ENCODE measurements around the gene CASP12. TPM values are rescaled to one million over a fixed set of nuclear protein-coding genes. Genes with fewer than 3 reads are reported as not detected.

CASP12 gene
- total and polyA plus RNA-seq, 12 donors, result 0.17 to 2.8 (median 0.49) TPM; not detected in 4

- Histone ChIP-seq H3K36me3 (replicated peaks in 1 of 2) (no peaks in the 10 kb centered on the region), H3K27ac (no peak overlapping the region), H3K4me3 (no peak overlapping the region), H3K4me1 (replicated peaks in 1 of 2) (no peaks in the 10 kb centered on the region), H3K9me3 (replicated peaks in 1 of 3) (no peaks in the 10 kb centered on the region), H3K27me3 (no peaks in the 10 kb centered on the region)
- TF ChIP-seq, protein P1, sequence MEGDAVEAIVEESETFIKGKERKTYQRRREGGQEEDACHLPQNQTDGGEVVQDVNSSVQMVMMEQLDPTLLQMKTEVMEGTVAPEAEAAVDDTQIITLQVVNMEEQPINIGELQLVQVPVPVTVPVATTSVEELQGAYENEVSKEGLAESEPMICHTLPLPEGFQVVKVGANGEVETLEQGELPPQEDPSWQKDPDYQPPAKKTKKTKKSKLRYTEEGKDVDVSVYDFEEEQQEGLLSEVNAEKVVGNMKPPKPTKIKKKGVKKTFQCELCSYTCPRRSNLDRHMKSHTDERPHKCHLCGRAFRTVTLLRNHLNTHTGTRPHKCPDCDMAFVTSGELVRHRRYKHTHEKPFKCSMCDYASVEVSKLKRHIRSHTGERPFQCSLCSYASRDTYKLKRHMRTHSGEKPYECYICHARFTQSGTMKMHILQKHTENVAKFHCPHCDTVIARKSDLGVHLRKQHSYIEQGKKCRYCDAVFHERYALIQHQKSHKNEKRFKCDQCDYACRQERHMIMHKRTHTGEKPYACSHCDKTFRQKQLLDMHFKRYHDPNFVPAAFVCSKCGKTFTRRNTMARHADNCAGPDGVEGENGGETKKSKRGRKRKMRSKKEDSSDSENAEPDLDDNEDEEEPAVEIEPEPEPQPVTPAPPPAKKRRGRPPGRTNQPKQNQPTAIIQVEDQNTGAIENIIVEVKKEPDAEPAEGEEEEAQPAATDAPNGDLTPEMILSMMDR (IDR thresholded peaks at IDR 0.05), result no peak
- TF ChIP-seq POLR2A (IDR thresholded peaks at IDR 0.05), result no peak
- no peak for DNase-seq
- WGBS, 4 donors, result 52 to 56% (median 55%) methylated on average over 5 of the region's 5 CpGs
- intact Hi-C loops (cut with DNase I), result no loop called here
Observed at GRCh38 chr11:104876861-104877431, 21.3 kb downstream of the CASP12 start.

DNA sequence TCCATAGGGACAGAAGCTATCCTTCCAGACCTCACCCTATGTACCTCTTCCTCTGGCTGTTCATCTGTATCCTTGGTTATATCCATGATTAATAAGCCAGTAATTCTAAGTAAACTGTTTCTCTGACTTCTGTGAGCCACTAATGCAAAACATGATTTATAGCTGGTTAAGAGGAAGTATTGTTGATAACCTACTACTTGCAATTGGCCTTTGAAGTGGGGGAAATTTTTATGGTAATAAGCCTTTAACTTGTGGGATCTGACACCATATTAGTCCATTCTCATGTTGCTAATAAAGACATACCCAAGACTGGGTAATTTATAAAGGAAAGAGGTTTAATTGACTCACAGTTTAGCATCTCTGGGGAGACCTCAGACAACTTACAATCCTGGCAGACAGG is 21.9 kb downstream of the CASP12 start:
- no peaks in the 10 kb centered on the region for H3K36me3 ChIP-seq (replicated peaks in 1 of 2)
- H3K27ac ChIP-seq, result no peak overlapping the region
- no peak overlapping the region for H3K4me3 ChIP-seq
- no peaks in the 10 kb centered on the region for H3K9me3 ChIP-seq (replicated peaks in 1 of 3)
- H3K4me1 ChIP-seq (replicated peaks in 1 of 2), result no peaks in the 10 kb centered on the region
- intact Hi-C loops (cut with DNase I), result no loop called here
- TF ChIP-seq, protein P1 (IDR thresholded peaks at IDR 0.05), result no peak
- no peak for TF ChIP-seq POLR2A (IDR thresholded peaks at IDR 0.05)
- DNase-seq, result no peak
- H3K27me3 ChIP-seq, result no peaks in the 10 kb centered on the region

DNA sequence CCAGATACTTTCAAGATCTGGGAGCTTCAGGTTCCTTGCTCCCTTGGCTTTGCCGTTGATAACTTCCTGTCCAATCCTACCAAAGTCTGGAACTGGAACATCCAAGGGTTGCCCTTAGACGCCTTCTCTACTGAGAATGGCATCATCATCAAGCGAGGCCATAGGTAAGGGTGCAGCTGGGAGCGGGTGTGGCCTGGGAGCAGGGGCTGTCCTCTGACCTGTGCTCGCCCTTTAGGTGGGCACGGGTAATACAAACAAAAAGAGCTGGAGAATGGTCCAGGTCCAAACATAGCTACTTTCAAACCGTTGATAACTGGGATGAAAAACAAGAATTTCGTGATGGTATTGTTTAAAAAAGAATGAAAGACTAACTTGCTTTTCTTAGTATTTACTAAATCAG is 25.0 kb downstream of the CASP12 start:
- Histone ChIP-seq H3K4me3 (no peak overlapping the region), H3K9me3 (replicated peaks in 1 of 3) (peaks cover 0 to 5% (median 0%) of the 10 kb centered on the region in 3 donors), H3K27ac (no peak overlapping the region), H3K4me1 (replicated peaks in 1 of 2) (no peaks in the 10 kb centered on the region), H3K36me3 (replicated peaks in 1 of 2) (no peaks in the 10 kb centered on the region), H3K27me3 (no peaks in the 10 kb centered on the region)
- TF ChIP-seq POLR2A (IDR thresholded peaks at IDR 0.05), result no peak
- TF ChIP-seq, protein P1 (IDR thresholded peaks at IDR 0.05), result no peak
- 73 to 77% (median 76%) methylated on average over 8 of the region's 8 CpGs for WGBS, 4 donors
- no peak for DNase-seq
- intact Hi-C loops (cut with DNase I), result no loop called here

DNA sequence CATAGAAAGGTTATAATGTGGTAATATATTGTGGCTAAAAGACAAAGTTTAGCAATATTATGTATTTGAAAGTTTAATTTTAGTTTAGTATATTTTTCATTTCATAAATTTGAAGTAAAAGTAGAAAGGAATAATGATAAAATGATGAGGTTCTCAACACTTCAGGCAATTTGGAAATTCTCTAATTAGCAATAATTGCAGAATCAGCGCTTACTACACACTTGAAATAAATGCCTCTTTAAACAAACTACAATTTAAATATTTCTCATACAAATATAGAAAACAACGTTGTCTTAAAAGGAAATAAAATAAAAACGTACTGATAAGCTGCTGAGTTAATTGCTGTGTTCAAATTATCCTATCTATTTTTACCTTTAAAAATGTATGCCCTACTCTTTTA is 25.9 kb downstream of the CASP12 start:
- intact Hi-C loops (cut with DNase I), result no loop called here
- H3K4me3 ChIP-seq, result no peak overlapping the region
- 67 to 74% (median 68%) methylated on average over 3 of the region's 3 CpGs for WGBS, 4 donors
- no peak overlapping the region for H3K27ac ChIP-seq
- no peaks in the 10 kb centered on the region for H3K4me1 ChIP-seq (replicated peaks in 1 of 2)
- no peak for DNase-seq
- TF ChIP-seq, protein P1 (IDR thresholded peaks at IDR 0.05), result no peak
- no peak for TF ChIP-seq POLR2A (IDR thresholded peaks at IDR 0.05)
- no peaks in the 10 kb centered on the region for H3K27me3 ChIP-seq
- no peaks in the 10 kb centered on the region for H3K36me3 ChIP-seq (replicated peaks in 1 of 2)
- peaks cover 0 to 9% (median 0%) of the 10 kb centered on the region in 3 donors for H3K9me3 ChIP-seq (replicated peaks in 1 of 3)

All from adrenal gland (tissue), 12 donors.